GM19467 (cell line): Measurements from ENCODE around the gene DCAF12L1.

Experiments used
- ATAC-seq: cut with Tn5 transposase; IDR thresholded peaks from one replicate; pipeline ENCODE4 v1.9.1; 2021; ENCODE audit warnings: mild to moderate bottlenecking, moderate library complexity; ENCODE audit not compliant: unreplicated experiment

Gene DCAF12L1

GRCh38 chrX:126552313-126553022, at the start of gene DCAF12L1:
Gene DCAF12L1 (minus strand): TSS chrX:126552814. CDS start chrX:126552608, 206 bp downstream.
- ATAC-seq: no peak

GRCh38 chrX:126580877-126581276, 28.3 kb upstream of the DCAF12L1 start:
- no peak for ATAC-seq

- ATAC-seq: no peak
Measured at GRCh38 chrX:126575911-126576310, 23.3 kb upstream of the DCAF12L1 start.

GRCh38 chrX:126557151-126557550, 4.5 kb upstream of the DCAF12L1 start:
- ATAC-seq: no peak

GRCh38 chrX:126551725-126552312, 795 bp downstream of the DCAF12L1 start:
- ATAC-seq: no peak

GRCh38 chrX:126551306-126551705, 1.3 kb downstream of the DCAF12L1 start:
- ATAC-seq: no peak

- no peak for ATAC-seq
Measured at GRCh38 chrX:126550816-126551215, 1.8 kb downstream of the DCAF12L1 start.

GRCh38 chrX:126509923-126510322, 42.7 kb downstream of the DCAF12L1 start:
- ATAC-seq: no peak
